HG03520 (cell line): Measurements from ENCODE around the gene TBL1X.
"Not testable (repeated sequence)": the region's sequence is repeated elsewhere in the genome, so short reads cannot be mapped to it uniquely, and the experiment has no call there.

ENCODE experiments used
- ATAC-seq: cut with Tn5 transposase; IDR thresholded peaks from one replicate; pipeline ENCODE4 v1.9.1; 2021; ENCODE audit warnings: mild to moderate bottlenecking, moderate library complexity; ENCODE audit not compliant: unreplicated experiment

TBL1X gene

GRCh38 chrX:9532349-9532748 is 67.5 kb downstream of the TBL1X start:
- ATAC-seq, result no peak

GRCh38 chrX:9533611-9534010 is 68.8 kb downstream of the TBL1X start:
- ATAC-seq, result no peak

GRCh38 chrX:9534686-9535085 is 69.8 kb downstream of the TBL1X start:
- no peak for ATAC-seq

GRCh38 chrX:9535101-9535500 is 70.2 kb downstream of the TBL1X start:
- no peak for ATAC-seq

- not testable (repeated sequence) for ATAC-seq
Measured at GRCh38 chrX:9536156-9536555, 71.3 kb downstream of the TBL1X start.

GRCh38 chrX:9537781-9538180 is 72.9 kb downstream of the TBL1X start:
- no peak for ATAC-seq

DNA sequence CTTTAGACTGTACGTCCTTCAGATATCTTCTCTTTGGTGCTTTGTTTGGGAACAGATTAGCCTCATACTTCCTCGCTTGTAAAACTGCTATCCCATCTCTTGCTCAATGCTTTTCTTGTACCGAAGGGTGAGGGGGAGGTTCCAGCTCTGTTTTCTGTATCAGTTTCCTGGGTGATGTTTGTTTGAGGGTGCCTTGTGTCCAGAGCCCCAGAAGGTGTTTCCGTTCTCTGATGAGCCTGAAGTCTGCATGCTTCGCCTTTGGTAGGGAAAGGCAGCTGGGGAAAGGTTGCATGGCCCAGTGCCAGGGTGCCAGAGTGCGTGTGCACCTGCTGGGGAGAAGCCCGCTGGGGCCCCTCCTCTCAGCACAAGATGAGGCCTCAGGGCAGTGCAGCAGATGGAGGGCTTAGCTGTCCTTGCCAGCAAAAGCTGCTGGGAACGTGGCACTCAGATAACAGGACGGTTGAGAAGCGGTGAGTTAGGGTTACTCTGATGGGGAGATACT is 73.7 kb downstream of the TBL1X start:
- ATAC-seq, result no peak

DNA sequence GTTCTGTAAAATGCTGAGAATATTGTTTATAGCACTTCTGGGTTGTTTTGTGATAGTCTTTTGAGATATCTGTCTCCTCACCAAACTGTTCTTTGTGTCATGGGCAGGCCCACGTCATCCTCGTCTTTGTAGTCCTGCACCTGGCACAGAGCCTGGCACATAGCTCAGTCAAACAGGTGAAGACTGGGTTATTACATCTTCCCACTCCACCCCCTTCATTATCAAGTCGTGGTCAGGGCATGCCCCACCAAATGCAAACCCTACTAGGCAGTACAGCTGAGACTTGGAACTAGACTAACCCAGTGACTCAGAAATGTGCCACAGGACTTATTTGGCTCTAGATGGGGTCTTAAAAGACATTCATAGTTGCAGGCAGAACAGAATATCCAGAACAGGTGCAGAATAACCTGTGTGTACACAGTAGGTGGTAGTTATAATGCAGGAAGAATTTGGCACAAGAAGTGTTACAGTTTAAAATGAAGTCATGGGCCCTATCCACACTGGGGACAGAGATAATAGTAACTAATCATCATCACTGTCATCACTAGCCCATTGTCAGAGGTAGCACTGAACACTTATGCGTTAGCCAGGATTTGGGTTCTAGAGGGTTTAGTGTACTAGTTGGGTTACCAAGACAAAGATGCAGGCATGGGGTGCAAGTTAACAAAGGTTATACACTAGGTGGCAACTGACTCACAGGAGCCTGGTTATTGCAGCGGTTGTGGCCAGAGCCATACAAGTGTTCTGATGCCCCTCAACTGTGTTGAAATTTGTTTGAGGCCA is 74.9 kb downstream of the TBL1X start:
- no peak for ATAC-seq

DNA sequence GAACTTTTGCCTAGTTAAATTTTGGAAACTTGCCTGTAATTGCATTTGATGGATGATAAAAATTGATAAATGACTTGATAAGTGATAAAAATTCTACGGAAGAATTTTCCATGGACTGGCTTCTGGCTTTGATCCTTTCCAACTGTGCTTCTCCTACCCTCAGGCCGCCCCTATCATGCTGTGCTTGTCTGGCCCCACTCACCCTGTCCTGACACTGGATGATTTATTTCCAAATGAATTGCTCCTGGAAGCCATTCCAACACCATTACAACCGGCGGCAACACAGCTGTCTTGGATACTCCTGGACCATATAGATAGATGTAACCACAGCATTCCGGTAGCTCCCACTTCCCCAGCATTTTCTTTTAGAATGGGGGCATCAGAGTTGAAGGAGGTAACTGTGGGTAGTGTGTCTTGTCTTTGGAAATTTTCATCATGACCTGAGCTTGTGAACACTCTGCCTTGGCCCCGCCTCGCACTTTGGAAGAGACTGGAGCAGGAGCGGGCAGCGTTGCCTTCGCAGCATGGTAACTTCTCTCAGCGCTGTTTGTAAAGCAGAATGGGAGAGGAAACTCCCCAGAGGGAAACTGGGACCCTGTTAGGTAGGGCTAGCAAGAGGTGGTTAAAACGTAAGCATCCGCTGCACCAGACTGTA is 77.4 kb downstream of the TBL1X start:
- no peak for ATAC-seq

DNA sequence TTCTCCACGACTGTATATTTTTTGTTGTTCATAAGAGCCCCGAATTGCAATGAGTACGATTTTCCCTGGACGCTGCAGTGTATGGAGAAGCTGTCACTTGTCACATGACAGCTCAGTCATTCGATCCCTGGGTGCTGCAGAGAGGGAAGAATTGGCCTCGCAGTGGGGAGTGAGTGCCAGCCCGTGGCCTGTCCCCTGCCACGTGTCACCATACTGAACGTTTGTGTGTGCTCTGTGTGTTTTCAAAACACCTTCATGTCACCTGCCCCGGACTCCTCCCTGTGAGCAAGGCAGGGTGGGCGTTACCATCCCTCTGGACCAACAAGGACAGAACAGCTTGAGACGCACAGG is 77.9 kb downstream of the TBL1X start:
- no peak for ATAC-seq

- ATAC-seq, result no peak
Measured at GRCh38 chrX:9555354-9555753, 90.5 kb downstream of the TBL1X start.

- no peak for ATAC-seq
Measured at GRCh38 chrX:9557091-9557490, 92.2 kb downstream of the TBL1X start.

DNA sequence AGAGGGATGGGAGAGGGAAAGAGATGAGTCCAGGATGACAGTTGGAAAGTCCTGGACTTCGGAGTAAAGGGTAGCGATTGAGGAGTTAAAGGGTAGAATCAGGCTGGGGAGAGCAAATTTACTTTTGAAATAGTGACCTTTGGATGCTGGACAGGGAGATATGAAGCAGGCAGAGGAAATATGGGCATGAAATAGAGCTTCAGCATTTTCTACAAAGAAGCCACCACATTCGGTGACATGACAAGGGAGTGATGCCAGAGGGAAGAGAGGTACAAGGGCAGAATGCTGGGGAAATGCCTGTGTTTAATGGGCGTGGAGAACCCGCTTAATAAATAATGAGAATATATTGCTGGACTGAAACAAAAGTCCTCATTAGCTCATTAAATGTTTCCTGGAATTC is 92.7 kb downstream of the TBL1X start:
- no peak for ATAC-seq

GRCh38 chrX:9558615-9559014 is 93.8 kb downstream of the TBL1X start:
- ATAC-seq, result no peak

- ATAC-seq, result no peak
Measured at GRCh38 chrX:9560219-9560618, 95.4 kb downstream of the TBL1X start.

GRCh38 chrX:9561199-9561598 is 96.3 kb downstream of the TBL1X start:
- ATAC-seq, result no peak

GRCh38 chrX:9562851-9563250 is 98.0 kb downstream of the TBL1X start:
- no peak for ATAC-seq

GRCh38 chrX:9566150-9566621 is 101.3 kb downstream of the TBL1X start:
- ATAC-seq, result no peak

- ATAC-seq, result no peak
Measured at GRCh38 chrX:9569876-9570301, 105.0 kb downstream of the TBL1X start.

GRCh38 chrX:9573282-9574106 is 108.6 kb downstream of the TBL1X start:
- no peak for ATAC-seq

- no peak for ATAC-seq
Measured at GRCh38 chrX:9576059-9576458, 111.2 kb downstream of the TBL1X start.
